Stomach (tissue), 9 donors: ENCODE data around the gene DBR1. TPM values are rescaled to one million over a fixed set of nuclear protein-coding genes. Genes with fewer than 3 reads are reported as not detected.

ENCODE experiments used
- DNase-seq, 2 donors: peaks; one replicate each; pipeline versions ENCODE4 v3.0.0 to v3.0.0-alpha.2; 2013 to 2019
- H3K27ac ChIP-seq, 5 donors: fragments of 200-600 bp in 4 of 5; sonication (generic) in 4 of 5; one replicate each; pipeline ENCODE4 v1.5.1; 2013 to 2019; ENCODE audit warnings: mild to moderate bottlenecking in 1 of 5, moderate library complexity in 1 of 5
- H3K27me3 ChIP-seq, 3 donors: fragments of 200-600 bp; sonication (generic); one replicate each; pipeline ENCODE4 v1.5.1; 2017 to 2019; ENCODE audit warnings: mixed run types in 1 of 3
- H3K36me3 ChIP-seq, 4 donors: fragments of 200-600 bp; sonication (generic); 1 replicate in 3 of 4; 2 replicates in 1 of 4; pipeline ENCODE4 v1.5.1; 2016 to 2019
- H3K4me1 ChIP-seq, 4 donors: fragments of 200-600 bp; sonication (generic); one replicate each; pipeline ENCODE4 v1.5.1; 2016 to 2019
- H3K4me3 ChIP-seq, 4 donors: fragments of 200-600 bp; sonication (generic) in 3 of 4; one replicate each; pipeline ENCODE4 v1.5.1; 2016 to 2019; ENCODE audit warnings: mild to moderate bottlenecking in 1 of 4
- H3K9me3 ChIP-seq, 4 donors: fragments of 200-600 bp; sonication (generic); one replicate each; pipeline ENCODE4 v1.5.1; 2016 to 2019
- CTCF ChIP-seq, 7 experiments: fragments of 450-650 bp in 4 of 7; fragments of 200-600 bp in 3 of 7; sonication (generic) in 3 of 7; IDR thresholded peaks; one replicate each; pipeline ENCODE4 v1.5.1; 2016 to 2019; ENCODE audit warnings: antibody characterized with exemption in 7 of 7, control low read depth in 2 of 7, mild to moderate bottlenecking in 1 of 7
- EP300 ChIP-seq: sonication (generic); formaldehyde crosslinking; IDR thresholded peaks from one replicate; pipeline ENCODE4 v1.6.1; 2017; ENCODE audit warnings: antibody characterized with exemption
- POLR2A ChIP-seq, 4 donors: fragments of 450-650 bp; IDR thresholded peaks; one replicate each; pipeline ENCODE4 v1.6.1; 2016; ENCODE audit warnings: antibody characterized with exemption in 4 of 4, control low read depth in 2 of 4, mild to moderate bottlenecking in 1 of 4, moderate library complexity in 1 of 4
- POLR2AphosphoS5 ChIP-seq, 3 donors: sonication (generic); formaldehyde crosslinking; IDR thresholded peaks; one replicate each; pipeline ENCODE4 v1.6.1; 2016; ENCODE audit warnings: antibody characterized with exemption in 3 of 3
- WGBS, 5 donors: extraction: QIAGEN DNeasy Blood & Tissue Kit in 3 of 5; methylation state at CpG; one replicate each; pipeline versions ENCODE4 v1.1.5 to v1.1.7; 2013 to 2018; 5-methylcytosine and 5-hydroxymethylcytosine counted together
- intact Hi-C: fragments of 100-400 bp; cut with DNase I; formaldehyde crosslinking; loops from one replicate; pipeline ENCODE4 v1.15.1; 2023; ENCODE audit warnings: low total_unique reads
- polyA plus RNA-seq, 3 donors: library from polyadenylated mRNA; stranded (reverse); fragments of 200-250 nt; gene quantifications; one replicate each; pipeline ENCODE4 v1.2.3, GENCODE V29; 2013
- total RNA-seq, 5 donors: library from RNA; depleted of rRNA; stranded (reverse); fragments of >200 nt; gene quantifications; one replicate each; pipeline versions ENCODE4 v1.1.0 to v1.2.3, GENCODE V29; 2014 to 2016
- donor health status: healthy with polysubstance abuse.
- donor health status: Bipolar disorder and iron deficiency.
- donor health status: healthy.

Gene DBR1
- total and polyA plus RNA-seq, 8 donors = 4.7 to 50.9 (median 9.8) TPM

- intact Hi-C loops = no loop called here
- H3K4me3 ChIP-seq = peak overlapping the region; percentile 60 to 79 (median 75)
- H3K27ac ChIP-seq = peak overlapping the region; percentile 16 to 89 (median 85)
- DNase-seq = peak in 1 of 2 donors; percentile 47
- peaks cover 0 to 4% (median 0%) of the 10 kb centered on the region in 4 donors for H3K36me3 ChIP-seq
- TF ChIP-seq EP300 (no peak), POLR2A (IDR thresholded peaks at IDR 0.05) (no peak), POLR2AphosphoS5 (IDR thresholded peaks at IDR 0.05) (no peak), CTCF (IDR thresholded peaks at IDR 0.05) (no peak)
- WGBS, 5 donors = 12 to 26% (median 19%) methylated on average over 8 to 9 of the region's 9 CpGs
- peaks cover 10 to 52% (median 29%) of the 10 kb centered on the region in 4 donors for H3K4me1 ChIP-seq
- peaks cover 0 to 8% (median 0%) of the 10 kb centered on the region in 3 donors for H3K27me3 ChIP-seq
- H3K9me3 ChIP-seq = no peaks in the 10 kb centered on the region
Measured at GRCh38 chr3:138114431-138114918, 60.2 kb downstream of the DBR1 start.

GRCh38 chr3:138113326-138113725, 61.4 kb downstream of the DBR1 start:
- WGBS, 5 donors = 0 to 40% (median 33%) methylated on average over 1 of the region's 1 CpG
- Histone ChIP-seq H3K4me3 (no peak overlapping the region), H3K36me3 (peaks cover 0 to 4% (median 0%) of the 10 kb centered on the region in 4 donors), H3K27ac (no peak overlapping the region), H3K4me1 (peaks cover 10 to 41% (median 26%) of the 10 kb centered on the region in 4 donors), H3K27me3 (peaks cover 0 to 8% (median 0%) of the 10 kb centered on the region in 3 donors), H3K9me3 (no peaks in the 10 kb centered on the region)
- intact Hi-C loops = no loop called here
- peak in 1 of 2 donors; percentile 85 for DNase-seq
- TF ChIP-seq POLR2AphosphoS5 (IDR thresholded peaks at IDR 0.05) (no peak), CTCF (IDR thresholded peaks at IDR 0.05) (no peak), EP300 (no peak), POLR2A (IDR thresholded peaks at IDR 0.05) (no peak)

- DNase-seq = no peak
- Histone ChIP-seq H3K36me3 (peaks cover 0 to 7% (median 2%) of the 10 kb centered on the region in 4 donors), H3K27ac (no peak overlapping the region), H3K4me1 (peaks cover 10 to 39% (median 26%) of the 10 kb centered on the region in 4 donors), H3K27me3 (peaks cover 0 to 8% (median 0%) of the 10 kb centered on the region in 3 donors), H3K4me3 (no peak overlapping the region), H3K9me3 (no peaks in the 10 kb centered on the region)
- intact Hi-C loops = no loop called here
- TF ChIP-seq CTCF (IDR thresholded peaks at IDR 0.05) (no peak), POLR2AphosphoS5 (IDR thresholded peaks at IDR 0.05) (no peak), EP300 (no peak), POLR2A (IDR thresholded peaks at IDR 0.05) (no peak)
- WGBS, 5 donors = 75 to 79% (median 77%) methylated on average over 8 of the region's 8 CpGs
Measured at GRCh38 chr3:138112362-138112761, 62.4 kb downstream of the DBR1 start.

Other genes starting within 250 kb of the DBR1 start
- gene CLDN18, start 164.8 kb downstream of the DBR1 start, total RNA-seq = 1,000 to 10,000 TPM in 1 of 5 donors, 100 to 1,000 TPM in 2, 1 to 10 TPM in 2; 1.4 to 1,096 (median 161) TPM
- 100 to 1,000 TPM; 128 to 441 (median 211) TPM for gene CLDN18, start 164.8 kb downstream of the DBR1 start, polyA plus RNA-seq
- 10 to 100 TPM in 3 of 5 donors, 1 to 10 TPM in 1, under 1 TPM in 1; 0.29 to 41.9 (median 16.1) TPM for gene DZIP1L, start 59.3 kb downstream of the DBR1 start, total RNA-seq
- 1 to 10 TPM in 2 of 3 donors, under 1 TPM in 1; 0.61 to 3.1 (median 2.7) TPM for gene DZIP1L, start 59.3 kb downstream of the DBR1 start, polyA plus RNA-seq
- 10 to 100 TPM in 3 of 5 donors, 1 to 10 TPM in 1, not detected in 1; 5.4 to 19.8 (median 15.7) TPM for gene A4GNT, start 42.5 kb downstream of the DBR1 start, total RNA-seq
- 1 to 10 TPM in 1 of 3 donors, under 1 TPM in 2; 0.62 to 7.2 (median 0.76) TPM for gene A4GNT, start 42.5 kb downstream of the DBR1 start, polyA plus RNA-seq
- 100 to 1,000 TPM in 1 of 5 donors, 10 to 100 TPM in 4; 24.3 to 125 (median 57.2) TPM for gene ARMC8, start 12.4 kb upstream of the DBR1 start, total RNA-seq
- 10 to 100 TPM; 11.7 to 16.6 (median 15.9) TPM for gene ARMC8, start 12.4 kb upstream of the DBR1 start, polyA plus RNA-seq
- gene NME9, start 154.9 kb upstream of the DBR1 start, total RNA-seq = under 1 TPM in 1 of 5 donors, not detected in 4; 0.55 TPM
- under 1 TPM in 1 of 3 donors, not detected in 2; 0.13 TPM for gene NME9, start 154.9 kb upstream of the DBR1 start, polyA plus RNA-seq
- gene MRAS, start 173.7 kb upstream of the DBR1 start, total RNA-seq = 10 to 100 TPM in 4 of 5 donors, 1 to 10 TPM in 1; 5.5 to 28.0 (median 11.0) TPM
- gene MRAS, start 173.7 kb upstream of the DBR1 start, polyA plus RNA-seq = 10 to 100 TPM in 1 of 3 donors, 1 to 10 TPM in 2; 4.4 to 10.3 (median 7.6) TPM